Type B pancreatic cell (in vitro differentiated cells): ENCODE results near the gene NPAS3. TPM values are rescaled to one million over a fixed set of nuclear protein-coding genes. Genes with fewer than 3 reads are reported as not detected.

Source experiments
- DNase-seq: peaks from one replicate; pipeline ENCODE4 v3.0.0; 2021; ENCODE audit warnings: mixed read lengths; ENCODE audit not compliant: unreplicated experiment; ENCODE audit errors: extremely low spot score
- H3K27ac Mint-ChIP-seq: 2 replicates; pipeline ENCODE4 v1.8.0; 2021; ENCODE audit warnings: mild to moderate bottlenecking, mixed read lengths
- H3K27me3 Mint-ChIP-seq: 2 replicates; pipeline ENCODE4 v1.8.0; 2021; ENCODE audit warnings: mixed read lengths
- H3K36me3 Mint-ChIP-seq: 2 replicates; pipeline ENCODE4 v1.8.0; 2021; ENCODE audit warnings: mixed read lengths
- H3K4me1 Mint-ChIP-seq: one replicate; pipeline ENCODE4 v1.8.0; 2021; ENCODE audit warnings: mixed read lengths; ENCODE audit not compliant: unreplicated experiment
- H3K4me3 Mint-ChIP-seq: 2 replicates; pipeline ENCODE4 v1.8.0; 2021; ENCODE audit warnings: mild to moderate bottlenecking, mixed read lengths
- H3K9me3 Mint-ChIP-seq: 2 replicates; pipeline ENCODE4 v1.8.0; 2021; ENCODE audit warnings: mixed read lengths
- total RNA-seq: library from RNA; stranded (reverse); gene quantifications from 2 replicates; pipeline ENCODE4 v1.2.1, GENCODE V29; 2021; ENCODE audit warnings: low replicate concordance
- TF ChIP-seq, protein P1 (sequence below): fragments of 200-600 bp; sonication (generic); conservative IDR thresholded peaks from 2 replicates; pipeline ENCODE4 v1.5.0; 2021; ENCODE audit warnings: antibody characterized with exemption, mild to moderate bottlenecking

NPAS3 gene
- total RNA-seq, 1 donor from 2014 or later, result 8.7 TPM

DNA sequence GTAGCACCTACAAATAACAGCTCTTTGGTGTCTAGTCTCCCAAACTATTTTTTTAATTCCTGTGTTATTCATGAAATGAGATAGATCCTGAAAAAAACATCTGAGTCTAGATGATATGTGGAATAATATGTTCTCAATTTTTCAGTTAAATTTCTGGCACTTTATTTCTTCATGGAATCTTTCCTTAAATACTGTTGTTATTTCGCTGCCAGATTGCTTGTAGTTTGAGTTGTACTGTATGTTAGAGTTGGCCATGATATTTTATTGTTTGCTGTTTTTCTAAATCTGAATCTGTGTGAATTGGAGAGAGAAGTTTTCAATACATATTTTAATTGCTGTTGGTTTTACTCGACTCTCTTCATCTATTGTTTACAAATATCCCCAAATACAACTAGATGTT is 511.7 kb downstream of the NPAS3 start:
- H3K36me3 Mint-ChIP-seq, result peaks cover under 1% of the 10 kb centered on the region
- no peak for DNase-seq
- H3K27ac Mint-ChIP-seq, result no peak overlapping the region
- H3K27me3 Mint-ChIP-seq, result no peaks in the 10 kb centered on the region
- H3K4me3 Mint-ChIP-seq, result no peak overlapping the region
- H3K9me3 Mint-ChIP-seq, result no peaks in the 10 kb centered on the region
- TF ChIP-seq, protein P1, sequence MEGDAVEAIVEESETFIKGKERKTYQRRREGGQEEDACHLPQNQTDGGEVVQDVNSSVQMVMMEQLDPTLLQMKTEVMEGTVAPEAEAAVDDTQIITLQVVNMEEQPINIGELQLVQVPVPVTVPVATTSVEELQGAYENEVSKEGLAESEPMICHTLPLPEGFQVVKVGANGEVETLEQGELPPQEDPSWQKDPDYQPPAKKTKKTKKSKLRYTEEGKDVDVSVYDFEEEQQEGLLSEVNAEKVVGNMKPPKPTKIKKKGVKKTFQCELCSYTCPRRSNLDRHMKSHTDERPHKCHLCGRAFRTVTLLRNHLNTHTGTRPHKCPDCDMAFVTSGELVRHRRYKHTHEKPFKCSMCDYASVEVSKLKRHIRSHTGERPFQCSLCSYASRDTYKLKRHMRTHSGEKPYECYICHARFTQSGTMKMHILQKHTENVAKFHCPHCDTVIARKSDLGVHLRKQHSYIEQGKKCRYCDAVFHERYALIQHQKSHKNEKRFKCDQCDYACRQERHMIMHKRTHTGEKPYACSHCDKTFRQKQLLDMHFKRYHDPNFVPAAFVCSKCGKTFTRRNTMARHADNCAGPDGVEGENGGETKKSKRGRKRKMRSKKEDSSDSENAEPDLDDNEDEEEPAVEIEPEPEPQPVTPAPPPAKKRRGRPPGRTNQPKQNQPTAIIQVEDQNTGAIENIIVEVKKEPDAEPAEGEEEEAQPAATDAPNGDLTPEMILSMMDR, result no peak
- peaks cover 23% of the 10 kb centered on the region for H3K4me1 Mint-ChIP-seq

DNA sequence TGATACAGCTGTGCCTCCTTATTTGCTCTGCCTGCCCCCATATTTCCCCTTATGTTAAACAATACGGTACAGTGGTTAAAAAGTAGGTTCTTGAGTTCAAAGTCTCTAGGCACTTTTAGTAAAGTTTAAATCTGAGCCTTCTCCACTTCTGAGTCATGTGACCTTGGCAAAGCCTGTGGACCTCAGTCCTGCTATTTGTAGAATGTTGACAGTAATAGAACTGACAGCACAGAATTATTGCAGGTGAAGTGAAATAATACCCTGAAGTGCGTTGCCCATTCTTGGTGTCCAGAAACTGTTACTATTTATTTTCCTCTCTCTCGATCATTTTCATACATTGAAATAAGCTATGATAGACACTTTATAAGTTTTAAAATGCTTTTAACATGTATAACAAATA is 512.5 kb downstream of the NPAS3 start:
- DNase-seq, result no peak
- TF ChIP-seq, protein P1, result no peak
- H3K9me3 Mint-ChIP-seq, result no peaks in the 10 kb centered on the region
- no peak overlapping the region for H3K4me3 Mint-ChIP-seq
- no peak overlapping the region for H3K27ac Mint-ChIP-seq
- no peaks in the 10 kb centered on the region for H3K36me3 Mint-ChIP-seq
- peaks cover 31% of the 10 kb centered on the region for H3K4me1 Mint-ChIP-seq
- no peaks in the 10 kb centered on the region for H3K27me3 Mint-ChIP-seq

DNA sequence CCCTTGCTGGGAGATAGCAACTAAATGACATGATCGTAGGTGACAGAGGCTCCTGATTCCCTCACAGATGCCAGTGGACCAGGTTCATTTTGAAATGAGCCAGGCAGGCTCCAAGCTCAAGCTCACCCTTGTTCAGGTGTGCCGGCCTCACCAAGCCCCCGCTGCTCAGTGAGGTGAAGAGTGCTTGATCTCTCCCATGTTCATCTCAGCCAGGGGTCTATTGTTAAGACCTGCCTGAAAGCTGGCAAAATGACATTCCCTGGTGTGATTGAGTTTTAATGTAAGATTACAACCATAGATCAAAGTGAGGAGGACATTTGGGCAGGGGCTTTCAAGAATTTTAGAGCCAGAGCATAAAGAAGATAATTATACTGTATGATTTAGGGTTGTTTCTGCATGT is 514.3 kb downstream of the NPAS3 start:
- DNase-seq, result no peak
- Mint-ChIP-seq H3K9me3 (no peaks in the 10 kb centered on the region), H3K4me1 (peaks cover 45% of the 10 kb centered on the region), H3K36me3 (no peaks in the 10 kb centered on the region), H3K27me3 (no peaks in the 10 kb centered on the region), H3K4me3 (no peak overlapping the region), H3K27ac (no peak overlapping the region)
- TF ChIP-seq, protein P1, result no peak

DNA sequence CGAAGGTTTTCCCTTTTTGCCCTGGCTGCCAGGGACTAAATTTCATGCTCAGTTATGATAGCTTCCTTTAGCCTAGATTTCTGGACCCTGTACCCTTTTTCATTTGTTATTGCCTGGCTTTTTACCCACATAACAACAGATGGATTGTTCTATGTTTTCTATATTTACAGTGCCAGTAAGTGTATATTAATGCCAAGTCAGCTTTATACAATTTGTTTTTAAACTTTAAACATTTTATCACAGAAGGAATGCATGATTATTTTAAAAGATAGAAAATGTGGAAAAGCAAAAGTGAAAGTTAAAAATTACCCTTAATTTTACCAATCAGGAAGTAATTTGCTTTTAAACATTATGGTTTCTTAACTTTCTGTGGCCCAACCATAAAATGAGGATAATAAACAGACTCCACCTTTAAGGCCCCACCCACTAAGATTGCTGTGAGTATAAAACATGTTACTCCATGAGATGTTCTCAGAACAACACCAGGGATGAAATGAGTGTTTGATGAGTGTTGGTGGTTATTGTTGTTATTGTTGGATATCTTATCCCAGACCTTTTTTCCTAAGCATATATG is 515.4 kb downstream of the NPAS3 start:
- Mint-ChIP-seq H3K4me1 (peaks cover 45% of the 10 kb centered on the region), H3K36me3 (no peaks in the 10 kb centered on the region), H3K27ac (no peak overlapping the region), H3K9me3 (no peaks in the 10 kb centered on the region), H3K4me3 (no peak overlapping the region), H3K27me3 (no peaks in the 10 kb centered on the region)
- no peak for DNase-seq
- TF ChIP-seq, protein P1, result no peak

DNA sequence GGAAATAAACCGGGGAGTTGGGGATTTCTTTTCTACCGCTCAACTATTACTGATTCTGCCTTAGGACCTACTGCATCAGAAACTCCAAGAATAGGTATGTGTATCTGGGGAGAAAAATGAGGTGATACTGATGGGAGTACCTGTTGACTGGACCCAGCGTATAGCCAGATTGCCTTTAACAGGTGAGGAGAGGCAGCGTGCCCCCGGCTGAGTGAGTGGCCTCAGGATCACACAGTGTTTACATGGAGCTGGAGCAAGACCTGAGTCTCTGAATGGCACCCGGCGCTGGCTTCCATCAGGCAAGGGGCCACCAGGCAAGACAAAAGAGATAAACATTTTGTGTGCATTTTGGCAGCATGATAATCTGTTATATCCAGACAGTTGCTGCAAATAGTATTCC is 516.0 kb downstream of the NPAS3 start:
- Mint-ChIP-seq H3K9me3 (no peaks in the 10 kb centered on the region), H3K27me3 (no peaks in the 10 kb centered on the region), H3K4me1 (peaks cover 45% of the 10 kb centered on the region)

More for the DNA sequence above, 516.0 kb downstream of the NPAS3 start:
- no peak overlapping the region for H3K27ac Mint-ChIP-seq
- H3K4me3 Mint-ChIP-seq, result no peak overlapping the region
- H3K36me3 Mint-ChIP-seq, result no peaks in the 10 kb centered on the region
- DNase-seq, result no peak
- TF ChIP-seq, protein P1, result no peak
